Uterus (tissue), 4 donors: ENCODE measurements around the gene DCC. TPM values are rescaled to one million over a fixed set of nuclear protein-coding genes. Genes with fewer than 3 reads are reported as not detected.

ENCODE experiments used
- DNase-seq, 2 donors: peaks; one replicate each; pipeline ENCODE4 v3.0.0-alpha.2; 2019 to 2020
- H3K27ac ChIP-seq, 2 donors: fragments of 200-600 bp; sonication (generic); 1 replicate in 1 of 2; 2 replicates in 1 of 2; pipeline ENCODE4 v1.5.1; 2016 to 2018
- H3K27me3 ChIP-seq, 2 donors: fragments of 200-600 bp; sonication (generic); one replicate each; pipeline ENCODE4 v1.5.1; 2018 to 2019; ENCODE audit warnings: control low read depth in 1 of 2
- H3K36me3 ChIP-seq, 2 donors: fragments of 200-600 bp; sonication (generic); one replicate each; pipeline ENCODE4 v1.5.1; 2019; ENCODE audit warnings: control low read depth in 1 of 2
- H3K4me1 ChIP-seq, 2 donors: fragments of 200-600 bp; sonication (generic); one replicate each; pipeline ENCODE4 v1.5.1; 2018 to 2019; ENCODE audit warnings: control low read depth in 1 of 2
- H3K4me3 ChIP-seq, 2 donors: fragments of 200-600 bp; sonication (generic); 1 replicate in 1 of 2; 2 replicates in 1 of 2; pipeline ENCODE4 v1.5.1; 2018 to 2019; ENCODE audit warnings: mild to moderate bottlenecking in 1 of 2
- H3K9me3 ChIP-seq, 2 donors: fragments of 200-600 bp; sonication (generic); one replicate each; pipeline ENCODE4 v1.5.1; 2019; ENCODE audit warnings: control low read depth in 1 of 2
- CTCF ChIP-seq, 4 experiments: fragments of 200-600 bp in 2 of 4; fragments of 450-650 bp in 2 of 4; sonication (generic) in 2 of 4; IDR thresholded peaks; one replicate each; pipeline ENCODE4 v1.5.1; 2016 to 2019; ENCODE audit warnings: antibody characterized with exemption in 4 of 4, mild to moderate bottlenecking in 2 of 4, moderate library complexity in 1 of 4
- POLR2A ChIP-seq, 2 donors: fragments of 450-650 bp; IDR thresholded peaks; one replicate each; pipeline ENCODE4 v1.6.1; 2016; ENCODE audit warnings: antibody characterized with exemption in 2 of 2, mild to moderate bottlenecking in 1 of 2, moderate library complexity in 1 of 2
- intact Hi-C: fragments of 100-400 bp; cut with DNase I; formaldehyde crosslinking; loops from one replicate; pipeline ENCODE4 v1.15.1; 2023; ENCODE audit warnings: low total_unique reads
- total RNA-seq, 4 donors: library from RNA; depleted of rRNA in 3 of 4; stranded (reverse); fragments of >200 nt in 3 of 4; gene quantifications; one replicate each; pipeline versions ENCODE4 v1.1.0 to v1.2.4, GENCODE V29; 2014 to 2023
- donor health status: DM: yes; HTN: yes; CAD: no.

The DCC gene
- total RNA-seq, 4 donors from 2014 or later = 0.40 to 3.2 TPM; not detected in 2

- no peak for DNase-seq
- no peaks in the 10 kb centered on the region for H3K4me1 ChIP-seq
- H3K27me3 ChIP-seq = no peaks in the 10 kb centered on the region
- no peaks in the 10 kb centered on the region for H3K36me3 ChIP-seq
- no peak overlapping the region for H3K27ac ChIP-seq
- H3K4me3 ChIP-seq = no peak overlapping the region
- no peaks in the 10 kb centered on the region for H3K9me3 ChIP-seq
- no peak for TF ChIP-seq POLR2A (IDR thresholded peaks at IDR 0.05)
- no peak for TF ChIP-seq CTCF (IDR thresholded peaks at IDR 0.05)
- intact Hi-C loops = no loop called here
Observed at GRCh38 chr18:52333860-52334259, 6.1 kb upstream of the DCC start.

DNA sequence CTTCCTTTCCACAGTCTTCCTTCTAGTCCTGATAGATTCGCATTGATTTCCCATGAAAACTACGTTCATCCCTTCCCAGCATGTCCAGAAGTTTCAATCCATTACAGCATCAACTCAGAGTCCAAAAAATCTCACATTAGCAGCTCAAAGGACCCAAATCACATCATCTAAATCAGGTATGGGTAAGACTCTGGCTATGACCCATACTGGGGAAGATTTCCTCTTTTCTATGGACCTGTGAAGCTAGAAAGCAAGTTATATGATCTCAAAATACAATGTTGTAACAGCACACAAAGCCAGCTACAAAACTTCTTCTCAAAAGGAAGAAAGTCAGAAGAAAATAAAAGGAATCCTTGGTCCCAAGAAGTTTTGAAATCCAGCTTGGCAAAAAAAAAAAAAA, 5.7 kb upstream of the DCC start:
- H3K36me3 ChIP-seq = no peaks in the 10 kb centered on the region
- no peaks in the 10 kb centered on the region for H3K9me3 ChIP-seq
- H3K4me1 ChIP-seq = no peaks in the 10 kb centered on the region
- no peak overlapping the region for H3K27ac ChIP-seq
- H3K4me3 ChIP-seq = no peak overlapping the region
- intact Hi-C loops = no loop called here
- H3K27me3 ChIP-seq = peaks cover 0 to 2% of the 10 kb centered on the region in 2 donors
- TF ChIP-seq CTCF (IDR thresholded peaks at IDR 0.05) = no peak
- TF ChIP-seq POLR2A (IDR thresholded peaks at IDR 0.05) = no peak
- no peak for DNase-seq

DNA sequence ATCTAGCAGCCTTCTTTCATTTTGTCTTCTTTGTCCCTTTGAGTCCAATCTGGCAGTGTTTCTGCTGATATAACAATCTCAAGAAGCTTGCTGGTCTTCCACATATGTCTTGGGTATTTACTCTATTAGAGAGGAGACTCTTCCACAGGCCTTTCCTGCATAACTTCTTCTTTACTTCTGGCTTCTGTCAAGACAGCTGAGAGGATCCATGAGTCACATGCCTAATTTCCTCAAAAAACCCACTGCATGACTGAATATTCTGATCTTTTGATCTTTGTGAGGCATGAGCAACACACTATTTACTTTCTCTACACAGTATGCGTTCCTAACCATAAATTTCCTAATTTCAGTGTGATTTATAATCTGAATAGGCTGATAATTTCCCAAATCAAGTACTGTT, 5.1 kb upstream of the DCC start:
- no peaks in the 10 kb centered on the region for H3K9me3 ChIP-seq
- peaks cover 0 to 3% of the 10 kb centered on the region in 2 donors for H3K27me3 ChIP-seq
- H3K36me3 ChIP-seq = no peaks in the 10 kb centered on the region
- H3K4me3 ChIP-seq = no peak overlapping the region
- H3K4me1 ChIP-seq = no peaks in the 10 kb centered on the region
- intact Hi-C loops = no loop called here
- no peak overlapping the region for H3K27ac ChIP-seq
- TF ChIP-seq POLR2A (IDR thresholded peaks at IDR 0.05) = no peak
- TF ChIP-seq CTCF (IDR thresholded peaks at IDR 0.05) = no peak
- no peak for DNase-seq

DNA sequence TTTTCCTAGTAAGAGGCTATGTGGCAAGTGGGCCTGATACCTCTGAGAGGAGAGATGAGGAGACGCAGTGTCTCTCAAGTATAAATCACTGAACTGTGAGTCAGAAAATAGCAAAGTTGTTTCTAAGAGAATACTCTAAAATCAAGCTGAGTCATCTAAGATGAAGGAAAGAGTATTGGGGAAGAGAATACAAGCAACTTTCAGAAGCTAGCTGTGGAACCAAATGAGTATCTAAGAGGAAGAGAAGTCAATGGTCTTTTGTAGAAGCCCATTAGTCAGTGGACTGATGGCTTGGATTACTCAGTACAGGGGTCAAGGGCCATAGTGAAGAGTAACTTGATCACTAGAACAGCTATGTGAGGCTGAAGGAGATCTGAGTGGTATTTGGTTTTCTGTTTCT, 2.7 kb upstream of the DCC start:
- no peak for DNase-seq
- intact Hi-C loops = no loop called here
- Histone ChIP-seq H3K4me1 (no peaks in the 10 kb centered on the region), H3K9me3 (no peaks in the 10 kb centered on the region), H3K27ac (no peak overlapping the region), H3K36me3 (no peaks in the 10 kb centered on the region), H3K27me3 (peaks cover 0 to 16% of the 10 kb centered on the region in 2 donors), H3K4me3 (no peak overlapping the region)
- TF ChIP-seq CTCF (IDR thresholded peaks at IDR 0.05) (no peak), POLR2A (IDR thresholded peaks at IDR 0.05) (no peak)

GRCh38 chr18:52340406-52341102, 557 bp downstream of the DCC start:
- Histone ChIP-seq H3K27me3 (peaks cover 0 to 18% of the 10 kb centered on the region in 2 donors), H3K9me3 (no peaks in the 10 kb centered on the region), H3K27ac (no peak overlapping the region), H3K4me1 (no peaks in the 10 kb centered on the region), H3K4me3 (no peak overlapping the region), H3K36me3 (no peaks in the 10 kb centered on the region)
- no peak for DNase-seq
- TF ChIP-seq POLR2A (IDR thresholded peaks at IDR 0.05) = no peak
- no peak for TF ChIP-seq CTCF (IDR thresholded peaks at IDR 0.05)
- intact Hi-C loops = no loop called here
